PC-3 (cell line): ENCODE data around the gene KLKB1. TPM values are rescaled to one million over a fixed set of nuclear protein-coding genes. Genes with fewer than 3 reads are reported as not detected.
"Not testable (repeated sequence)": the region's sequence is repeated elsewhere in the genome, so short reads cannot be mapped to it uniquely, and the experiment has no call there.

Experiments
- ATAC-seq: fragments of 200-7000 bp; cut with Tn5 transposase; 2 replicates; pipeline ENCODE4 v1.9.1; 2020; ENCODE audit warnings: mild to moderate bottlenecking, moderate library complexity
- BruUV-seq: library from RNA; stranded (reverse); fragments of 400-500 nt; replicated peaks from 2 replicates; lab custom pipeline; 2021; lab: Mats Ljungman, UMichigan
- CTCF ChIA-PET: fragments of 300-600 bp; sonication (Branson Sonifier 250); formaldehyde crosslinking; loops from one replicate; lab custom pipeline; 2022; ENCODE audit warnings: antibody characterized with exemption; lab: Charles Lee
- POLR2A ChIA-PET: fragments of 300-600 bp; sonication (Branson Sonifier 250); formaldehyde crosslinking; loops from one replicate; lab custom pipeline; 2022; ENCODE audit warnings: antibody characterized with exemption; ENCODE audit not compliant: unreplicated experiment; lab: Charles Lee
- DNase-seq: peaks from one replicate; pipeline ENCODE4 v3.0.0-alpha.2; 2015
- H2AFZ ChIP-seq: fragments of 300-600 bp; sonication (generic); 2 replicates; pipeline ENCODE4 v1.6.0; 2016; ENCODE audit warnings: antibody characterized with exemption, low read length
- H3F3A ChIP-seq: fragments of 300-600 bp; sonication (generic); one replicate; pipeline ENCODE4 v1.6.0; 2017; ENCODE audit warnings: antibody characterized with exemption, low read length, control low read depth, mild to moderate bottlenecking; ENCODE audit not compliant: unreplicated experiment
- H3K27ac ChIP-seq: fragments of 300-600 bp; sonication (generic); 2 replicates; pipeline ENCODE4 v1.5.1; 2016; ENCODE audit warnings: mild to moderate bottlenecking, low read length
- H3K27me3 ChIP-seq: fragments of 300-600 bp; sonication (generic); 2 replicates; pipeline ENCODE4 v1.6.1; 2016; ENCODE audit warnings: low read length, mixed read lengths
- H3K36me3 ChIP-seq: fragments of 300-600 bp; sonication (generic); 2 replicates; pipeline ENCODE4 v1.6.1; 2016; ENCODE audit warnings: low read depth, mixed run types, low read length, mixed read lengths
- H3K4me1 ChIP-seq: fragments of 300-600 bp; sonication (generic); 2 replicates; pipeline ENCODE4 v1.5.1; 2016; ENCODE audit warnings: low read length; ENCODE audit not compliant: insufficient read depth
- H3K4me2 ChIP-seq: fragments of 300-600 bp; sonication (generic); 2 replicates; pipeline ENCODE4 v1.6.0; 2016; ENCODE audit warnings: low read length
- H3K4me3 ChIP-seq: fragments of 300-600 bp; sonication (generic); 2 replicates; pipeline ENCODE4 v1.5.1; 2016; ENCODE audit warnings: mild to moderate bottlenecking, low read length, mixed read lengths
- H3K79me2 ChIP-seq: fragments of 300-600 bp; sonication (generic); 2 replicates; pipeline ENCODE4 v1.6.1; 2017; ENCODE audit warnings: low read length, mixed read lengths
- H3K9ac ChIP-seq: fragments of 300-600 bp; sonication (generic); 2 replicates; pipeline ENCODE4 v1.6.0; 2016; ENCODE audit warnings: mild to moderate bottlenecking, low read length
- H3K9me2 ChIP-seq: fragments of 300-600 bp; sonication (generic); replicated peaks from 2 replicates; pipeline ENCODE4 v1.6.1; 2016; ENCODE audit warnings: mixed run types, low read length, mixed read lengths
- H3K9me3 ChIP-seq: fragments of 300-600 bp; sonication (generic); 2 replicates; pipeline ENCODE4 v1.6.1; 2016; ENCODE audit warnings: low read length, mixed read lengths
- H4K20me1 ChIP-seq: fragments of 300-600 bp; sonication (generic); 2 replicates; pipeline ENCODE4 v1.6.1; 2016; ENCODE audit warnings: low read length, mixed read lengths
- CTCF ChIP-seq: fragments of 300-600 bp; sonication (generic); conservative IDR thresholded peaks from 2 replicates; pipeline ENCODE4 v1.5.1; 2017; ENCODE audit warnings: antibody characterized with exemption, low read depth, mild to moderate bottlenecking, low read length
- EZH2 ChIP-seq: fragments of 300-600 bp; sonication (generic); IDR thresholded peaks from one replicate; pipeline ENCODE4 v1.6.1; 2017; ENCODE audit warnings: antibody characterized with exemption, mild to moderate bottlenecking, low read length; ENCODE audit not compliant: unreplicated experiment
- EZH2phosphoT487 ChIP-seq: fragments of 300-600 bp; sonication (generic); IDR thresholded peaks from 2 replicates; pipeline ENCODE4 v1.6.1; 2018; ENCODE audit warnings: mild to moderate bottlenecking, antibody characterized with exemption, low read length, borderline replicate concordance
- intact Hi-C: fragments of 100-400 bp; cut with micrococcal nuclease; formaldehyde crosslinking; loops from 2 replicates; pipeline ENCODE4 v1.9.0; 2023
- total RNA-seq: library from RNA; depleted of rRNA; stranded (reverse); fragments of >200 nt; gene quantifications from 2 replicates; pipeline ENCODE4 v1.2.3, GENCODE V29; 2014

Gene KLKB1
- total RNA-seq, 1 experiment from 2014 or later, result not detected

- no peaks in the 10 kb centered on the region for H3K36me3 ChIP-seq
- H3K27ac ChIP-seq, result no peak overlapping the region
- H3K27me3 ChIP-seq, result peaks cover 17% of the 10 kb centered on the region; the same call in 1 of the 2 replicates
- no peak overlapping the region for H3K9ac ChIP-seq
- ChIA-PET CTCF (no interaction called here), POLR2A (no interaction called here)
- no peaks in the 10 kb centered on the region for H3K9me3 ChIP-seq
- H3F3A ChIP-seq, result no peaks in the 10 kb centered on the region
- no peaks in the 10 kb centered on the region for H4K20me1 ChIP-seq
- ATAC-seq, result no peak
- no peak overlapping the region for H3K4me2 ChIP-seq
- no peaks in the 10 kb centered on the region for H3K79me2 ChIP-seq
- no peak overlapping the region for H2AFZ ChIP-seq
- no peaks in the 10 kb centered on the region for H3K4me1 ChIP-seq
- no peak for DNase-seq
- intact Hi-C loops, result no loop called here
- no peak overlapping the region for H3K4me3 ChIP-seq
- no peak for TF ChIP-seq EZH2
- no peak for TF ChIP-seq CTCF
- no peak for TF ChIP-seq EZH2phosphoT487
- no peaks in the 10 kb centered on the region for H3K9me2 ChIP-seq
- BruUV-seq, result no TSS peak
Measured at GRCh38 chr4:186240848-186241491, 13.7 kb downstream of the KLKB1 start.

GRCh38 chr4:186241616-186242015 lies 14.3 kb downstream of the KLKB1 start:
- BruUV-seq, result no TSS peak
- H2AFZ ChIP-seq, result no peak overlapping the region

GRCh38 chr4:186242031-186242430 lies 14.7 kb downstream of the KLKB1 start:
- H3K9me2 ChIP-seq, H3K36me3 ChIP-seq, H3K4me2 ChIP-seq, H3K9me3 ChIP-seq, DNase-seq, H3K9ac ChIP-seq, H3K4me1 ChIP-seq, POLR2A ChIA-PET, H2AFZ ChIP-seq, H3K4me3 ChIP-seq, H3F3A ChIP-seq, BruUV-seq, H3K79me2 ChIP-seq, intact Hi-C loops, H4K20me1 ChIP-seq, ATAC-seq, CTCF ChIA-PET, H3K27ac ChIP-seq: not testable (repeated sequence)
- H3K27me3 ChIP-seq, result peaks cover 17% of the 10 kb centered on the region; the same call in 1 of the 2 replicates

More at GRCh38 chr4:186241616-186242015, 14.3 kb downstream of the KLKB1 start:
- ChIA-PET CTCF (no interaction called here), POLR2A (no interaction called here)
- Histone ChIP-seq H3K4me3 (no peak overlapping the region), H3K27ac (no peak overlapping the region), H3K9ac (no peak overlapping the region), H3K9me3 (no peaks in the 10 kb centered on the region), H4K20me1 (no peaks in the 10 kb centered on the region), H3K36me3 (no peaks in the 10 kb centered on the region), H3K79me2 (no peaks in the 10 kb centered on the region), H3K27me3 (peaks cover 17% of the 10 kb centered on the region; the same call in 1 of the 2 replicates), H3K9me2 (no peaks in the 10 kb centered on the region), H3K4me1 (no peaks in the 10 kb centered on the region), H3F3A (no peaks in the 10 kb centered on the region), H3K4me2 (no peak overlapping the region)
- intact Hi-C loops, result no loop called here
- TF ChIP-seq EZH2phosphoT487 (no peak), EZH2 (no peak), CTCF (no peak)
- DNase-seq (no peak), ATAC-seq (no peak)
